DMS153 treated with DMSO at 0.1 percent for 48 hours (cell line): ENCODE measurements around the gene CAMTA1.
A peak's percentile ranks its signal among the peaks of the same experiment; 100 is the strongest.
"Not testable (repeated sequence)": the region's sequence is repeated elsewhere in the genome, so short reads cannot be mapped to it uniquely, and the experiment has no call there.

Experiments used
- DNase-seq: peaks from one replicate; lab custom pipeline; 2025; ENCODE audit not compliant: unreplicated experiment; lab: John Stamatoyannopoulos, UW

CAMTA1 gene

DNA sequence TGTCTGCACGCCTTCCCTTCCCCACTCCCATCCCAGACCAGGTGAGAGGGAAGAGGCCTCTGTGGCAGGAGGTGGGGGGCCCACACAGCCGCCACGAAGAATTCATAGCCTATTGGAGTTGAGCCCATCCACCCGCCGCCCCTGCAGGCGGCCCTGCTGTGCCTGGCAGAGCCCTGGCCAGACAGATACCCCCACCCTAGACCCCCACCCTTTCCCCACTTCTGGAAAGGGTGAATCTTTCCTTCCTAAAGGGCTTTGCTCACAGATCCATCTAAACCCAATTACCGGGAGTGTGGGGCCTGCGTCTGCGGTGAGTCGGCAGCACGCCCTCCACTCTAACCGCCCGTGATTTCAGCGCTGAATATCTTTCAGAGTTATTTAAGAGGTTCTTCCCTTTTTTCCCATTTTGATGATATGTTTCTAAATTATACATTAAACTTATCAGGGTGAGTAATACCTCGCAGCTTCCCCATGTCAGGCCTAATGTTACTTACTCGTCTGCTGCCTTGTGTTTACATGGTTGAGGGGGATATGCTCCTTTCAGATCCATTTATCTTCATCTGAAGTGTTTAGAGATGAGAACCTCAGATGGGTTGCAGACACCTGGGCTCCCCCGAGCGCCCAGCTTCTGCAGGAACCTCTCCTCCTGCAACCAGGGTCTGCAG, 802.0 kb downstream of the CAMTA1 start:
- DNase-seq, result no peak

DNA sequence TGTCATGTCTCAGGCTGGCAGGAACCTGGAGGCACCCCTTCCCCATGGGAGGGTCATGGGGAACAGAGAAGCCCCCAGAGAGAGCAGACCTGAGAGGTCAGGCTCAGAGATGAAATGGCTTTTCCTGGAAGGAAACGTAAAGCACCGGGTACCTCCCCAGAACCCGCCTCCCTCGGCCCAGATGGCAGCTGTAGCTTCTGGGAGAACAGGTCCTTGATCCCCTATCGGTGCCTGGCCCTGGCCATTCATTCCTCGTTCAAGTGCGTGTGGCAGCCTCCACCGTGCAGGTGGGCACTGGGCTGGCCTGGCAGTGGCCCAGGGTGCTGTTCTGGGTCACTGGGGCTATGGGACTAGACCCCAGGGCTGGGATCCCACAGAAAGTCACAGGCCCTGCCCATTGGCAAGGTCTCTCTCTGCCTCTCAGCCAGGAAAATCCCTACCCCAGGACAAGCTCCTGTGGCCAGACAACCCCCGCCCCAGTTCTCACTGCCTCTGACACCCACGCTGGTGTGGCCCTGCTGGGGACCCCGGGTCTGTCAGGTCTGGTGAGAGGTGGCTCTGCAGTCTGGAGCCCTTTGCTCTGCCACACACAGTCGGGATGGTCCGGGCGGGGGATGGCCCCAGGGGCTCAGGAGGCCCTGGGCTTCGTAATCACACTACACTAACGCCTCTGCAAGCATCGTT, 802.7 kb downstream of the CAMTA1 start:
- DNase-seq, result no peak

DNA sequence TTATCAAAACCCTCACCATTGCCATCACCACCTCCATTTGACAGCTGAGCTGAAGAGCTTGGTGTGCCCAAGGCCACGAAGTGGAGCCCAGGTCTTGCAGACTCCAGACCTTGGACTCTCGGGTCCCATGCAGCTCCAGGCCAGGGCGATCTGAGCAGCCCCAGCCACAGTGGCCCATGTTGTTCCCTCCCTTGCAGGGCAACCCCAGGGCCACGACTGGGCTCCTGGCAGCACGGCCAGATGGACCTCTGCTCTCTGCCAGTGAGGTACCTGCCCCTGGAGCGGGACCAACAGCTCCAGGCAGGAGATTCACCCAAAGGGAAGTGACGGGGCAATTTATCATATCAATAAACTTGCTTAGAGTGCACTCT, 803.2 kb downstream of the CAMTA1 start:
- no peak for DNase-seq

GRCh38 chr1:7589080-7589735, 804.0 kb downstream of the CAMTA1 start:
- DNase-seq, result no peak

GRCh38 chr1:7589774-7590425, 804.6 kb downstream of the CAMTA1 start:
- DNase-seq, result no peak

GRCh38 chr1:7590426-7590790, 805.2 kb downstream of the CAMTA1 start:
- no peak for DNase-seq

DNA sequence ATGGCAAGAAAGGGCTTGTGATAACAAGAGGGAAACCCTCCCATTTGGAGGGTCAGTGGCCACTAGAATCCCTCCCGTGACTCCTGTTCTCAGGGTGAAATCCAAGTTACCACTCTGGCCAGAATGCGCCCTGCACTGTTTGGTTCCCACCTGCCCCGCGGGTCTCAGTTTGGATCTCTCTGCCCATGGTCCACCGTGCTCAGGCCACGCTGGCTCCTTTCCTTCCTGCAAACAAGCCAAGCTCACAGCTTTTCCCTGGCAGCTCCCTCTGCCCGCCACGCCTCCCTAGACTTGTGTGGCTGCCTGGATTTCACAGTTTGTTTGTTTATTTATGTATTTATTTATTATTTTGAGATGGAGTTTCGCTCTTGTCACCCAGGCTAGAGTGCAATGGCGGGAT, 806.3 kb downstream of the CAMTA1 start:
- no peak for DNase-seq

GRCh38 chr1:7592120-7592798, 807.0 kb downstream of the CAMTA1 start:
- no peak for DNase-seq

- DNase-seq, result no peak
Observed at GRCh38 chr1:7594002-7594713, 808.9 kb downstream of the CAMTA1 start.

DNA sequence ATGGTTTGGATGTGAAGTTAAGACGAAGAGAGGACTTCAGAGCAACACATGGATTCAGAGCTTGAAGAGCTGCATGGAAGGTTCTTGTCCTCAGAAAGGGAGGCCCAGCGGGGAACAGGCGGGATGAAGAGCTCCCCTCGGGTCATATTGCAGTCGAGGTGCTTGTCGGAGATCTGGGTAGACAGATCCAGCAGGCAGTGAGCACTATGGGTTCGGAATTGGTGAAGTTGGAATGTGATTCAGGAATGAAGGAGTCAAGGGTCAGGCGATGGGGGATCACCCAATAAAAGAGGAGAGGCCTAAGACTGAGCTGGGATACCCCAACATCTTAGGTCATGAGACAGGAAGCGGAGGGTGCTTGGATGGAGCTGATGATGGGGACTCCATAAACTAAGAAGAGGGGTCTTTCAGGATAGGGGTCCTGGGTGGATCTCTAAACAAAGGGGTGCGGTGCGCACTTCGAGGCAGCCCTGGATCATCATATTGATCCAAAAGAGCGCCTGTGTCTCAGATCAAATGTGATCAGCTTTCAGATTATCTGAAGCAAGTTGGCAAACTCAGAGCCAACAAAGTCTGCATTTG, 809.6 kb downstream of the CAMTA1 start:
- no peak for DNase-seq

DNA sequence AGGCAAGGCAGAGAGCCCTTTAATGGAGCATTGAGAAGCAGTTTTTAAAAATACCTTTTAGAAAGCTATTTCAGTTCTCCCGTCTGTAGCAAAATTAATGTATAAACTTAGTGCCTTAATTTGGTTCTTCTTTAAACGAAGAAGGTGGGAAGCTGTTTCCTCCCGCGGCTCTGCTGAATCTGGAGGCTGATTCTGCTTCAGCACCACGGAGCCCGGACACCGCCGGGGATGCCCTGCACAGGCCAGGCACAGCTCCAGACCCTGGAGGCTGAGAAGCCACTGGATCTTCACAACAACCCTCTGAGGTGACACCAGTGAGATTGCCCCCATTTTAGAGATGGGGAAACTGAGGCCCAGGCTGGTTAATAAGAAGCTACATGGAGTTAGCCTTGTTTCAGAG, 810.1 kb downstream of the CAMTA1 start:
- DNase-seq, result no peak

DNA sequence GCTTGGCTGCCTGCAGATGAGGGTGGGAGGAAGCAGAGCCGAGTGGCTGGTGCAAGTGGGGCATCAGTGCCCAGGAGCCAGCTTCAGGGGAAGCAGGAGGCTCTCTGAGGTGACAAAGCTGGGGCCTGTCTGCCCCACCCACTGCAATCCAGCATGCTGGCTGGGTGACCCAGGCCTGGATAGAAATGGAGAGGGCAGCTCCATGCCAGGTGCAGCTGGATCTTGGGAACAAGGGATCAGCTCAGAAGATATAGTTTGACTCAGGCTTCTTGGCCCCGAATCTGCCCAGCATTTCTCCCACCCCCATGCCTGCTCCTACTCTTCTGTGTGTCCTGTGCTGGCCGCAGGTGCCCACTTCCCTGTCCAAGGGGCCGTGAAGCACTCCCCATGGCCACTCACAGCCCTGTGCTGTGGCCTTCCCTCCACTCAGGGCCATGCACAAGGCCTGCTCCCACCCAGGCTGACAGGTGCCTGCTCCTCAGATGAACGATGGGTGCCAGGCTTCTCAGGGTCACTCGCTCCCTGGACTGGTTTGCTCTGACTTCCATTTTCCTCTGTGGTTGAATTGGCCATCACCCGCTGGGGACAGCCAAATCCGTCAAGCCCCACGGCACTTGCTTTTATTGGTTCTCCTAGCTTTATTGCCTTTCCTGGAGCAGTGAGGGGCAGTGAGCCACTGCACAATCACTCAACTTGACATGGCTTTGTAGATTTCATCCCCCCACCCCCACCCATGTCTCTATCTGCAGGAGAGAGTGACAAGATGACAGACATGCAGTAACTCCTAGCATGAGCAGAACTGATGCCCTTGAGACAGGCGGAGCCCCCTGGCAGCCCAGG, 811.1 kb downstream of the CAMTA1 start:
- no peak for DNase-seq

DNA sequence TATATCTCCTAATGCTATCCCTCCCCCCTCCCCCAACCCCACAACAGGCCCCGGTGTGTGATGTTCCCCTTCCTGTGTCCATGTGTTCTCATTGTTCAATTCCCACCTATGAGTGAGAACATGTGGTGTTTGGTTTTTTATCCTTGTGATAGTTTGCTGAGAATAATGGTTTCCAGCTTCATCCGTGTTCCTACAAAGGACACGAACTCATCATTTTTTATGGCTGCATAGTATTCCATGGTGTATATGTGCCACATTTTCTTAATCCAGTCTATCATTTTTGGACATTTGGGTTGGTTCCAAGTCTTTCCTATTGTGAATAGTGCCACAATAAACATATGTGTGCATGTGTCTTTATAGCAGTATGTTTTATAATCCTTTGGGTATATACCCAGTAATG, 812.8 kb downstream of the CAMTA1 start:
- DNase-seq, result not testable (repeated sequence)

GRCh38 chr1:7604906-7605305, 819.7 kb downstream of the CAMTA1 start:
- not testable (repeated sequence) for DNase-seq

DNA sequence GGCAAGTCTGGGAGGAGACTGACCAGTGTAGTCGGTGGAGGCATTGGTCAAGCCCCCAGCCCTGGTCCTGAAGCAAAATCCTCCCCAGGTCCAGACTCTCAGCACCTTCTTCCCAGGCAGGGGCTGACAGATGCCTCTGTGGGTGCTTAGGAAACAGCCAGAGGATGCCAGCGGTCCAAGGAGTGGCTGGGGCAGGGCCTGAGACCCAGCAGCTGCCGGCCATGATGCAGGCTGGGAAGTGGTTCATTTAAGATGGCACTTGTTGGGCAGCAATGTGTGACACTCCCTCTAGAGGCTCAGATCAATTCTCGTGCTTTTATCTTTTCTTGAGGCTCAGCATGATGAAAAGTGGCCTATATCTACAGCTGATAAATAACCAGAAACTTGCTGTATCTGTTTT, 820.8 kb downstream of the CAMTA1 start:
- DNase-seq, result no peak

GRCh38 chr1:7607097-7607496, 821.8 kb downstream of the CAMTA1 start:
- no peak for DNase-seq

GRCh38 chr1:7608628-7609305, 823.5 kb downstream of the CAMTA1 start:
- DNase-seq, result peak; percentile 55

DNA sequence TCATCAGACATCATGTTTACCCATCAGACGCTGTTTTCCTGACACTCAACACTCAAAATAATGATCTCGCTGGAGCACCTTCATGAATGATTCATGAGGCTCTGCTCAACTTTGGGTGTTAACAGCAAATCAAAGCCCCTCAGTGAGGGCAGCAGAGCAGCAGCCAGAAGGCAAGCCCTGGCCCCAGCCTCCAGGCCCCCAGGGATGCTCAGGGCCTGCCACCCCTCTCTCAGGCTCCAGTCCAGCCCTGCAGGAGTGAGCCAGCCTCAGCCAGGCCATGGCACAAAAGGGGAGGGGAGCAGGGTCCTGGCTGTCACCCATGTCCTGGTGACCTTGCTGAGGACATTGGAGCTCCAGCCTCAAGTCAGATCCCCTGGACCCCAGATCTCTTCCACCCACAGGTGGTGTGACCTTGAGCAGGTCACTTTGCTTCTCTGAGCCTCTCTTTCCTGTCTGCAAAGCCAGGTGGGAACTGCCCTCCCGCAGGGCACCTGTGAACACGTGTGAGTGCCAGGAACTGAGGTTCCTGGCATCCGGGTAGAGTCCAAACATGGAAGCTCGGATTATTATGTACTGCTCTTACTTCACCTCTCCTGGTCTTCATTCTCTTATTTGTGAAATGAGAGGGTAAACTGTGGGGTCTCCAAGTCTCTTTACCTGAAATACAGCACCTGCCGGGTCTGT, 824.2 kb downstream of the CAMTA1 start:
- no peak for DNase-seq
